NCI-H345 (cell line): ENCODE results near the gene APOC3.
"Not testable (repeated sequence)": the region's sequence is repeated elsewhere in the genome, so short reads cannot be mapped to it uniquely, and the experiment has no call there.

ENCODE experiments used
- DNase-seq: peaks from one replicate; lab custom pipeline; 2025; lab: John Stamatoyannopoulos, UW

APOC3 gene

DNA sequence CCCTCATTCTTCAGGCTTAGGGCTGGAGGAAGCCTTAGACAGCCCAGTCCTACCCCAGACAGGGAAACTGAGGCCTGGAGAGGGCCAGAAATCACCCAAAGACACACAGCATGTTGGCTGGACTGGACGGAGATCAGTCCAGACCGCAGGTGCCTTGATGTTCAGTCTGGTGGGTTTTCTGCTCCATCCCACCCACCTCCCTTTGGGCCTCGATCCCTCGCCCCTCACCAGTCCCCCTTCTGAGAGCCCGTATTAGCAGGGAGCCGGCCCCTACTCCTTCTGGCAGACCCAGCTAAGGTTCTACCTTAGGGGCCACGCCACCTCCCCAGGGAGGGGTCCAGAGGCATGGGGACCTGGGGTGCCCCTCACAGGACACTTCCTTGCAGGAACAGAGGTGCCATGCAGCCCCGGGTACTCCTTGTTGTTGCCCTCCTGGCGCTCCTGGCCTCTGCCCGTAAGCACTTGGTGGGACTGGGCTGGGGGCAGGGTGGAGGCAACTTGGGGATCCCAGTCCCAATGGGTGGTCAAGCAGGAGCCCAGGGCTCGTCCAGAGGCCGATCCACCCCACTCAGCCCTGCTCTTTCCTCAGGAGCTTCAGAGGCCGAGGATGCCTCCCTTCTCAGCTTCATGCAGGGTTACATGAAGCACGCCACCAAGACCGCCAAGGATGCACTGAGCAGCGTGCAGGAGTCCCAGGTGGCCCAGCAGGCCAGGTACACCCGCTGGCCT is 641 bp downstream of the APOC3 start:
- no peak for DNase-seq

DNA sequence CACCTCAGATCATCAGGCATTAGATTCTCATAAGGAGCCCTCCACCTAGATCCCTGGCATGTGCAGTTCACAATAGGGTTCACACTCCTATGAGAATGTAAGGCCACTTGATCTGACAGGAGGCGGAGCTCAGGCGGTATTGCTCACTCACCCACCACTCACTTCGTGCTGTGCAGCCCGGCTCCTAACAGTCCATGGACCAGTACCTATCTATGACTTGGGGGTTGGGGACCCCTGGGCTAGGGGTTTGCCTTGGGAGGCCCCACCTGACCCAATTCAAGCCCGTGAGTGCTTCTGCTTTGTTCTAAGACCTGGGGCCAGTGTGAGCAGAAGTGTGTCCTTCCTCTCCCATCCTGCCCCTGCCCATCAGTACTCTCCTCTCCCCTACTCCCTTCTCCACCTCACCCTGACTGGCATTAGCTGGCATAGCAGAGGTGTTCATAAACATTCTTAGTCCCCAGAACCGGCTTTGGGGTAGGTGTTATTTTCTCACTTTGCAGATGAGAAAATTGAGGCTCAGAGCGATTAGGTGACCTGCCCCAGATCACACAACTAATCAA is 2.2 kb downstream of the APOC3 start:
- DNase-seq = no peak

DNA sequence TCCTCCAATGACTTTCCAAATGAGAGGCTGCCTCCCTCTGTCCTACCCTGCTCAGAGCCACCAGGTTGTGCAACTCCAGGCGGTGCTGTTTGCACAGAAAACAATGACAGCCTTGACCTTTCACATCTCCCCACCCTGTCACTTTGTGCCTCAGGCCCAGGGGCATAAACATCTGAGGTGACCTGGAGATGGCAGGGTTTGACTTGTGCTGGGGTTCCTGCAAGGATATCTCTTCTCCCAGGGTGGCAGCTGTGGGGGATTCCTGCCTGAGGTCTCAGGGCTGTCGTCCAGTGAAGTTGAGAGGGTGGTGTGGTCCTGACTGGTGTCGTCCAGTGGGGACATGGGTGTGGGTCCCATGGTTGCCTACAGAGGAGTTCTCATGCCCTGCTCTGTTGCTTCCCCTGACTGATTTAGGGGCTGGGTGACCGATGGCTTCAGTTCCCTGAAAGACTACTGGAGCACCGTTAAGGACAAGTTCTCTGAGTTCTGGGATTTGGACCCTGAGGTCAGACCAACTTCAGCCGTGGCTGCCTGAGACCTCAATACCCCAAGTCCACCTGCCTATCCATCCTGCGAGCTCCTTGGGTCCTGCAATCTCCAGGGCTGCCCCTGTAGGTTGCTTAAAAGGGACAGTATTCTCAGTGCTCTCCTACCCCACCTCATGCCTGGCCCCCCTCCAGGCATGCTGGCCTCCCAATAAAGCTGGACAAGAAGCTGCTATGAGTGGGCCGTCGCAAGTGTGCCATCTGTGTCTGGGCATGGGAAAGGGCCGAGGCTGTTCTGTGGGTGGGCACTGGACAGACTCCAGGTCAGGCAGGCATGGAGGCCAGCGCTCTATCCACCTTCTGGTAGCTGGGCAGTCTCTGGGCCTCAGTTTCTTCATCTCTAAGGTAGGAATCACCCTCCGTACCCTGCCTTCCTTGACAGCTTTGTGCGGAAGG is 2.9 kb downstream of the APOC3 start:
- DNase-seq = no peak

DNA sequence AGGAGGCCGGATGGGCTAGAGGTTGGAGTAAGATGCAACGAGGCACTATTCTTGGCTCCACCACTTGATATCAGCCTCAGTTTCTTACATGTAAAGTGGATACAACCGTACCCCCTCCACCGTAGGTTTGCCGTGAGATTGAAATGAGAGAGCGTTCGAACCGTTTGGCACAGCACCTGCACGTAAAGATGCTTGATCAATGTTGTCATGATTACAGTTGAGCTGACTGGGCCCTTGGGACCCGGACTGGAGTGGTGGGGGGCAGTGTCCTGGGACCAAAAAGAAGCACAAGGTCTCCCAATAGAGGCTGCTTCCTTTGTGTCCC is 3.7 kb downstream of the APOC3 start:
- DNase-seq = no peak

DNA sequence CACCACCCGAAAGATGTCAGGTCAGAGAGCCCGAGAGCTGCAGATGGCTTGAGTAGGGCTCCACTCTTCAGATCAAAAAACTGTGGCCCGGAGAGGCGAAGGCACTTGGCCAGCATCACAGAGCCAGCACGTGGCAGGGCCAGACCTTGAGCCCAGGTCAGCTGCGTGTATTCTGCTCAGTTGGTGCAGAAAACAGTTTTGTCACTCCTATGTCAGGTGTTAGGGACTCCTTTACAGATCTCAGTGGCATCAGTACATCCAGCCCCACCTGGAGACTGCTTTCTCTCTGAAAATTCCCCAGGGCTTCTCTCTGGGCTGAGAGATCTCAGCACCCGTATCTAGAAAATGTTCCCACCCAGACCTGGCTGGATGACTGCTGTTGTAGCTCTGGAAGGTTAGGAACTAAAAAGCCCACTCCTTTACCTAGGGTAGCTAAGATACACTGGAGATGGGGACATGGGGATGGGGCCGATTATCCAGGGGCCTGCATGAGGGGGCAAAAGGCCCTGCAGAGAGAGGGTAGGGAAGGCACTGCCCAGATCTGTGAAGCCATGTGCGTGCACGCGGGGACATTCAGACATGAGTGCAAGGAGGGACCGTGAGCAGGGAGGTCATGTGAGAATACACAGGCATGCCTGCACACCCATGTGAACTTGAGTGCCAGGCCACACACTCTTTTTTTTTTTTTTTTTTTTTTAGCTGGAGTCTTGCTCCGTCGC is 4.3 kb downstream of the APOC3 start:
- no peak for DNase-seq

DNA sequence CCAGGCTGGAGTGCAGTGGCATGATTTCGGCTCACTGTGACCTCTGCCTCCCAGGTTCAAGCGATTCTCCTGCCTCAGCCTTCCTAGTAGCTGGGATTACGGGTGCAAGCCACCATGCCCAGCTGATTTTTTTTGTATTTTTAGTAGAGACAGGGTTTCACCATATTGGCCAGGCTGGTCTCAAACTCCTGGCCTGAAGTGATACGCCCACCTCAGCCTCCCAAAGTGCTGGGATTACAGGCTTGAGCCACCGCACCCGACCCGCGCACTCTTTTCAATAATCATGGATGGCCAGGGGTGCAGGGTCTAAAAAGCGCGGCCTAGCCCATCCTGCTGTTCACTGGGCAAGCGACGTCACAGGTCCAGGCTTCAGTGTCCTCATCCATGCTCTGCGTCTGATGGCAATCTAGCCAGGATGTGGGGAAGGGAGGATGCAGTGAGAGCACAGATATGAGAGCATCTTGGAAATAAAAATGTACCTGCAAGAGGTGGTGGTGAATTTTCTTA is 4.9 kb downstream of the APOC3 start:
- not testable (repeated sequence) for DNase-seq

DNA sequence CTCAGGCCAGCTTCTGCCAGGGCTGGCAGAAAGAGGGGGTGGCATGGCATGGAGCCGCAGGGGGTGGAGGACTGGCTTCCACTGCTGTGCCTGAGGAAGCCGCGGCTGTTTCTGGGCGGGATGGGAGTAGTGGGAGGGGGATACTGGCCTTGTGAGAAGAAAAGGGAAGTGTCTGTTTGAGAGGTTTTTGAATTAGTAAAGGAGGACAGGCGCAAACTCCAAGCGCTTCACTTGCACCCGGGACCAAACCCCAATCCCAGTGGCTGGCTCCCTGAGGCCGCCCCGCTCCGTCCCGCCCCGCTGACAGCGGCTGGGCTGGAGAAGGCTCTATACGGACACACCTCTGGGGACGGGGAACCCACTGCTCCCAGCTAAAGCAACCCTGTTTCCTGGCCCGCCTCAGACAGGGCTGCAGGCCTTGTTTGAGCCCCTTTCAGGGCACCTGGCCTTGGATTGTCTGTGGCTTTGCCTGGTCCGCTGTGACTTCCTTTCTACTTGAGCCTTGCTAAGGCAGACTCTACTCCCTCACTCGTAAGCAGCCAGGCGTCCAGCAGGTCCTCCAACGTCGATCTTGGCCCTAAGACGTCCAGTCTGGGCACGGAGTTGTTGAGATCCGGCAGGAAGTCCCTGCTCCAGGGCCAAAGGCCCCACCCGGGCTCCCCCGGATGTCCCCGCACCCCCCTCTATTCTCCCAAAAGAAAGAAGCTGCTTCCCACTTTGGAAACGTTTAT is 5.5 kb downstream of the APOC3 start:
- DNase-seq = no peak

DNA sequence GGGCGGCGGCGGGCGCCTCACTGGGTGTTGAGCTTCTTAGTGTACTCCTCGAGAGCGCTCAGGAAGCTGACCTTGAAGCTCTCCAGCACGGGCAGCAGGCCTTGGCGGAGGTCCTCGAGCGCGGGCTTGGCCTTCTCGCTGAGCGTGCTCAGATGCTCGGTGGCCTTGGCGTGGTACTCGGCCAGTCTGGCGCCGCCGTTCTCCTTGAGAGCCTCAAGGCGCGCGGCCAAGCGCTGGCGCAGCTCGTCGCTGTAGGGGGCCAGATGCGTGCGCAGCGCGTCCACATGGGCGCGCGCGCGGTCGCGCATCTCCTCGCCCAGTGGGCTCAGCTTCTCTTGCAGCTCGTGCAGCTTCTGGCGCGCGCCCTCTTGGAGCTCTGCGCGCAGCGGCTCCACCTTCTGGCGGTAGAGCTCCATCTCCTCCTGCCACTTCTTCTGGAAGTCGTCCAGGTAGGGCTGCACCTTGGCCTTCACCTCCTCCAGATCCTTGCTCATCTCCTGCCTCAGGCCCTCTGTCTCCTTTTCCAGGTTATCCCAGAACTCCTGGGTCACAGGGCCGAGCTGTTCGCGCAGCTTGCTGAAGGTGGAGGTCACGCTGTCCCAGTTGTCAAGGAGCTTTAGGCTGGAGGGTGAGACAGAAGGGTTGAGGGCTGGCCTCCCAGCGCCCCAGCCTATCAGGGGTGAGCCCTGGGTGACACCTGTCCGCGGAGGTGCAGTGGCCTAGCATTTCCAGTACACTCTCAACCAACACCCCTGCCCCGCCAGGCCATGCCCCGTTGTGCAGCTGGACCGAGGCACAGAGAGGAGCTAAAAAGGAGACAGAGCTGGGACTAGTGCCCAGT is 6.3 kb downstream of the APOC3 start:
- peak; percentile 87 for DNase-seq

DNA sequence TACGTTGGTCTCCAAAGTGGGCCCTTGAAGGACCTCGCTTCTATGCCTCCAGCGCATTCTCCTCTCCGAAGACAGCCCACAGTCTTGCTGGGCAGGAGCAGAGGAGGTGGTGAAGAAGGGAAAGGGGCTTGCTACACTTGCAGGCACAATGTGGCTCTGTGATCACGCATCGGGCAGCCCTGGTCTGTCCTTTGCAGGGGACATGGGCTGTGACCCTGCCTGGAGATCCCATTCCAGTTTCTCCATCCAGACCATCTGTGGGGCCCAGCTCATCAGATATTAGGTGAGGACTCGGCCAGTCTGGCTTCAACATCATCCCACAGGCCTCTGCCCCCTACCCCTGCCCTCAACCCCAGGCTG is 6.9 kb downstream of the APOC3 start:
- no peak for DNase-seq

DNA sequence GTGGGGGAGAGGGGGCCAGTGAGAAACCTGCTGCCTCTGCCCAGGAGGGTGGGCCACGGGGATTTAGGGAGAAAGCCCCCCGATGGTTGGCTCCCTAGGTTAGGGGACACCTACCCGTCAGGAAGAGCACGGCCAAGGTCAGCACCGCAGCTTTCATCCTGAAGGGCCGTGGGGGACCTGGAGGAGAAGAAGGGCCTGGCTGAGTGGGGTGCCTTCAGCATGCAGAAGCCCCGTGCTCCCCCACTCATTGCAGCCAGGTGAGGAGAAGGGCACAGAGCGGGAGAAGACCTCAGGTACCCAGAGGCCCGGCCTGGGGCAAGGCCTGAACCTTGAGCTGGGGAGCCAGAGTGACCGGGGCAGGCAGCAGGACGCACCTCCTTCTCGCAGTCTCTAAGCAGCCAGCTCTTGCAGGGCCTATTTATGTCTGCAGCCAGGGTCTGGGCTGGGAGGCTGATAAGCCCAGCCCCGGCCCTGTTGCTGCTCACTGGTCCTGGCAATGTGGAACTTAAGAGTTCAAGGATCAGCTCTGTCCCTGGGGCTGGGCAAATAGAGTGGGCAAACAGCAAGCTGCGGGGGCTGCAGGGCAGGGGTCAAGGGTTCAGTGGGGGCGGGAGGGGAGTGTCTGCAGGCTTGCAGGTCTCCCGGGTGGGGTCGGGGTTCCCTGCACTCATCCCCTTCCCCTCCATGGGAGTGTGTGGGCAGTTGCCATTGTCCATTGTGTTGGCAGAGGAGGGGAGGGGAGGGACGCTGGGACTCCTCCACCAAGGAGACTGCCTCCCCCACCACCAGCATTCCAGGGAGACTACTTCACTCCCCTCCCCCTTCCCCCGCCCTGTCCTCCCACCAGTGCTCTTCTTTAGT is 7.8 kb downstream of the APOC3 start, which contains the start of gene APOA1:
TSS of gene APOA1 (minus strand) at position 392 of the 861 bp plus-strand sequence. CDS start at position 157, 235 bp downstream.
- DNase-seq = no peak

DNA sequence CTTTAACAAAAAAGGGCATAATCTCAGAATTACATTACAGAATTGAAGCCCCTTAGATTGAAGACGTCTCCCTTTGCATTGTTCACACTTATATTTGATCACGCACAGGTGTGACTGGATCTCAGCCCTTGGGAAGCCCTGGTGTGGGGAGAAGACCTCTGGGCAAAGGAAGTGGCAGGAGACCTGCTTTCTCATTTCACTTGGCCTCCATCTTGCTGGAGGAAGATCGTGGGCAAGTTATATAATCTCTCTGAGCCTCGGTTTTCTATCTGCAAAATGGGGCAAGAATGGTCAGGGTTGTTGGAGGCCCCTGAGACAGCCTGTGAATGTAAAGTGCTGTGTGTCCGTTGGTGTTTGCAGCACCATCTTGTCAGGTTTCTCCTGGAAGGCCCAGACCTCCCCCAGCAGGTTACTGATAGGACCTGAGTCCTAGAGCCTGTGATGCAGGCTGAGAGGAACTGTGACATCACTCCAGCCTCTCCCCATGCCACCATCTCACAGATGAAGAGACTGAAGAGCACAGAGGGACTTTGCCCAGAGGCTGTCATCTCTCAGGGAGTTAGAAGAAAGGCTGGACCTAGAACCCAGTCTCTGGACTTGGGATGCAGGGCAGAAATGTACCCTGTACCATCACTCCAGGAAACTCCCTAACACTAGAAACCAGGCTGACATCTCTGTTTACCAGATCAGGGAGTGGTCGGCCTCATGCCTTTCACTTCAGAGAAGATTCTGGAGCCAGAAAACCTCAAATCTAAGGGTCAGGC is 8.8 kb downstream of the APOC3 start:
- DNase-seq = no peak

DNA sequence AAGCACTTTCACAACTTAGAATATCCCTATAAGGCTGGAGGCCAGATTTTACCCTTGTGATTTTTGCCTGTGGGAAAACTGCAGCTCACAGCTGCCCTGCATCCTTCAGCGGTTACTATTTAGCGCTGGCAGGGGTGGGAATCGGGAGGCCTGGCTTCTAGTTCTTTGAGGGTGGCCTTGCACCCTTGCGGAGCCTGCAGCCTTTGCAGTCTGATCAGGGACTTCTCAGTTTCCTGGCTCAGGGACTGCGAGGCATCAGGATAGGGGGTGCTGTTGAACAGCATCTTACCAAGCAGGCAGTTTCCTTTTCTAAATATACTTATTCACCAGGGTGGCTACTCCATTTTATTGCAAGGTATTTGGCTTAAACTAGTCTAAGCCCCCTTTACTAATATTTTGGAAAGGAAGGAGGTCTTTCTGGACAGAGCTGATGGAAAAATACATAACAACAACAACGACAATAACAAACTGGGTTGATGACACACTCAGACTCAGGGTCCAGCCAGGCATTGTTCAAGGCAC is 10.6 kb downstream of the APOC3 start:
- no peak for DNase-seq

DNA sequence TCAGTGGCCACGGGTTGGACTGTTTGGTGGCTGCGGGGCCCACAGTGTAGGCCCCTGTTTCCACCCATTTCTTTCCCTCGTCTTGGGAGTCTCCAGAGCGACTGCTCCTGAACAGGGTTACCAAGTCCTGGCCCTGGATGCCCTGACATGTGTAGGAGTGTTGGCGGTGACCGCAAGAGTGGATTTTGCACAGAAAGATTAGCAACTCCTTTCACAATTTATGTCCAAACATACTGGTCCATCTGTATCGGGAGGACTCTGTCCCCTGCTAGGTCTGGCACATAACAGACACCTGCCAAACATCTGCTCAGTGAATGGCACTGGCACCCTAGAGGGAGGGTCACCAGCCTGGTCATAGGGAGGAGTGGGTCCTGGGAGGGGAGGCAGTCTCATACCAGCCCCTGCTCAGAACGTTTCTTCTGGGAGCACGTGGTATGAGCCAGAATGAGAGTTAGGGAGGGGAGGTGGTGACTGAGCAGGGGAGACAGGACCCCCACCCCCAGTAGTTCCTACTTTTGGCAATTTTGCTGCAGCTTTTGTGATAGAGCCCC is 11.1 kb downstream of the APOC3 start:
- DNase-seq = no peak

DNA sequence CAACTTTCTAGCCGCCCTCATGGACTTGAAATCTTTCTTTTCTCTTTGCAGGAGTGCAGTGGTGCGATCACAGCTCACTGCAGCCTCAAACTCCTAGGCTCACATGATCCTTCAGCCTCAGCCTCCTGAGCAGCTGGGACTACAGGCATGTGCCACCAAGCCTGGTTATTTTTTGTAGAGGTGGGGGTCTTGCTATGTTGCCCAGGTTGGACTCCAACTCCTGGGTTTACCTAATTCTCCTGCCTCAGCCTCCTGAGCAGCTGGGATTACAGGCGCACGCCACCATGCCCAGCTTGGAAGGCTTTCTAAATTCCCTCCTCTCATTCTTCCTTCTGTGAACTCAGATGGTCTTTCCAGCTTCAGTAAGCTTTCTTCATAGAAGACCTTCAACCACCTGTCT is 12.4 kb downstream of the APOC3 start:
- DNase-seq = no peak

DNA sequence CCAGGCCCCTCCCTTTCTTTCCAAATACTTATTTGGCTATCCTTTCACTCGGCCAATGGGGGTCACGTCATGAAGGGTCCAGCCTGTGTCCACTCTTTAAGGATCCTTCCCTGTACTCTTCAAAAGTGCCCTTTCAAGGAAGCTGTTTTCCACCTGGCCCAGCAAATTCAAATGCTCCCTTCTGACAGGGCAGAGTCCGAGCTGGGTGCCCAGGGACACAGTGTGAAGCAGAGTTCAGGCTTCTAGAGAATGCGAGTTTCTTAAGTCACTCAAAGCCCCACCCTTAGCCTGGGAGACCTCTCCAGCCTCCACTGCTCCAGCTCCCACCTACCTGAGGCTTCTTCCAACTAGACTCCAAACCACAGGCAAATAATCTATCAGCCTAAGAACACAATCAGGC is 13.2 kb downstream of the APOC3 start:
- DNase-seq = no peak

DNA sequence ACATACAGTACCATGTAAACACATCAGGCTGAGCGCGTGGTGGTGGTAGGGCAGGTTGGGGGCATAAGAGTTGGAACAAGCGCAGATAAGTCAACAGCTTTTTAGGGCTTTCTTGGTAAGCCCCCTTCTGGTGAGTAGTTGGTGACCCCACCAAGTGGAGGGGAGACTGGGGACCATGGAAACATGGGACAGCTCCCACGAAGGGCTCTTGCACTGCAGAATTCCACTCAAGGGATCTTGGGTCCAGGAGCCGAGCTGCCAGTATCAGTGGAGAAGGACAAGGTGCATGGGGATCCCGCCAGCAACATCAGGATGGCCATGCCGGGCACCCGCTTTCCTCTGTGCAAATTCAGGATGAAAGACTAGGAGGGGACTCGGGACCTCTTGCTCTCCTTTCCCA is 14.0 kb downstream of the APOC3 start:
- no peak for DNase-seq

DNA sequence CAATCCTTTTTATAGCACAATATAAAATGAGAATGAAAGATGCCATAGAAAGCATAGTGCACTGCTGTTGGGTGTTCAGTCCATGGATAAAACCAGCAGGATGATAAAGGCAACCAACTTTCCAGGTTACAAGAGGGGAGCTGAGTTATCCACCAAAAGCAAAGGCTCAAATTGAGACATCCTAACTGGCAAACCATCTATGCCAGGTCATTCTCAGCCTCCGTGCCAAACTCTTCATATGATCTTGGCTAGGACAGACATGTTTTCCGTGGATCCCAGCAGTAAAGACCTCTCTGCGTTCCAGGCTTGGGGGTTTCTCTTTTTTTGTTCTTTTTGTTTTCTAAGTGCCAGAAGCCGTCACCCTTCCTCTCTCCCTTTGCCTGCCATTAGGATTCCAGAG is 15.0 kb downstream of the APOC3 start:
- DNase-seq = no peak

DNA sequence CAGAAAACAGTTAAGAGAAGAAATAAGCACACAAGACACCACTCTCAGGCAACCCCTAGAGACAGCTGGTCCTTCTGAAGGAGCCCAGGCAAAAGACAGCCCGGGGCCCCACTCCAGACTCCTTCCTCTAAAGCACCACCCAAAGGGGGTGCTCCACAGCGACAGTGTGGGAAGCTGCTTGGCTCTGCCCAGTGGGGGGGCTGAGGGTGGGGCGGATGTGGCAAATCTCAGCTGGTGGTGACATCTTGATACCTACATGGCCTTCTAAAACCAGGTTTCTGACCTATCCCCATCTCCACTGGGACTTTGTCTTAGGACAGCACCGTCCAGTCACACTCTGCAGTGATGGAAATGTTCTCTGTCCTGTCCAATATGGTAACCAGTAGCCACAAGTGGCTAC is 17.9 kb downstream of the APOC3 start:
- DNase-seq = no peak
